GM21381 (cell line): ENCODE measurements around the gene TEKT5.
"Not testable (repeated sequence)": the region's sequence is repeated elsewhere in the genome, so short reads cannot be mapped to it uniquely, and the experiment has no call there.

Experiments used
- ATAC-seq: cut with Tn5 transposase; IDR thresholded peaks from one replicate; pipeline ENCODE4 v1.9.1; 2021; ENCODE audit warnings: mild to moderate bottlenecking, moderate library complexity; ENCODE audit not compliant: unreplicated experiment

TEKT5 gene

DNA sequence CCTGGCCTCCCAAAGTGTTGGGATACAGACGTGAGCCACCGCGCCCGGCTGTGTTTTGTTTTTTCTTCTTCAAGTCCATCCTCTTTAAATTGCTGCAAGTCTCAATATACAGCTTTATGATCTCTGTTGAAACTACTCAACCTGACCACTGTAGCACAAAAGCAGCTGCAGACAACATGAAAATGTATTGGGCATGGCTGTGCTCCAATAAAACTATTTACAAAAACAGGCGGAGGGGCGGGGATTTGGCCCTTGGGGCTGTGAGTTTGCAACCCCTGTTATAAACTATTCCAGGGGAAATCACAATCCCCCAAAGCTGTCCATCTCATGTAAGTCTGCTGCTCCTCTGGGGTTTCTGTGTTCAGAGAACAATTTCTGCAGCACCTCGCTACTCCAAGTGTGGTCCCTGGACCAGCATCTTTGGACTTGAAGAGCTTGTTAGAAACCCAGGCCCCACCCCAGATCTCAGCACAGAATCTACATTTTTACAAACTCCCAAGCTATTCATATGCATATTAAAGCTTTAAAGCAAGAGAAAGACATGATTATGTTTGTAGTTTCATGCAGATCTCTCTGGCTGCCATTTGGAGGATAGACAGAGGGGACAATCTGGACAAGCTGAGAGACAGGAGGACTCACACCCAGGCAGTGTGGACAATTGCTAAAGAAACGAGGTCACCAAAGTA is 33.6 kb downstream of the TEKT5 start:
- no peak for ATAC-seq

DNA sequence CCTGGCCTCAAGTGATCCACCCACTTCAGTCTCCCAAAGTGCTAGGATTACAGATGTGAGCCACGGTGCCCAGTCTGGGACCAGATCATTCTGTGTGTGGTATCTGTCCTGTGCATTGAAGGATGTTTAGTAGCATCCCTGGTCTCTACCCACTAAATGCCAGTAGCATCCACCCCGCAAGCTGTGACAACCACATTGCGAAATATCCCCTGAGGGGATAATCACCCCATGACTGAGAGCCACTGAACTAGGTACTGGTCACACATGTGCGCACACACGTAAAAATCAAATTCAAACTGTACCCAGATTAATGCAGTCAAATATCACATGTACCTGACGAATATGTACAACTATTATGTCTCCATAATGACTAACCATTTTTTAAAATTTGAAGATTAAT is 35.8 kb downstream of the TEKT5 start:
- no peak for ATAC-seq

- ATAC-seq: no peak
Observed at GRCh38 chr16:10657925-10658324, 36.8 kb downstream of the TEKT5 start.

- no peak for ATAC-seq
Observed at GRCh38 chr16:10656618-10657017, 38.1 kb downstream of the TEKT5 start.

DNA sequence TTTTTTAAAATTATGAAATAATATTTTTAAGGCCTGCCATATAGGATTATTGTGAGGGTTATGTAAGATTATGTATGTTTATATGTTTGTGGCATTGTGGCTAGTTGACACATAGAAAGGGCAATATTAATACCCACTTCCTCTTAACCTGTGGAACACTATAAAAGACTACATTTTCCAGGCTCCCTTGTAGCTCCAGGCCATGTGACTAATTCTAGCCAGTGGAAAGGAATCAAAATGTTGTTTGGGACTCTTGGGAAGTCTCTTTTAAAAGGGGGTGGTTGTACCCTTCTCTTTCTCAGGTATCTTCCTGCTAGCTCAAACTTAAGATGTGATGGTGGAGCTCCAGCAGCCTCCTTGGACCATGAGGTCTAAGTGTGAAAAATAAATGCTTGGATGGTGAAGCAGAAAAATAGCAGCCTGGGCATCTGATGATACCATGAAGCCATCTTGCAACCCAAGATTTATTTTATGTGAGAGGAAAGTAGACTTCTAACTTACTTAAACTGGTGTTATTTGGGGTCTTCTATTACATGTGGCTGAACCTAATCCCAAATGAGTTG is 39.2 kb downstream of the TEKT5 start:
- no peak for ATAC-seq

- ATAC-seq: no peak
Observed at GRCh38 chr16:10654592-10655414, 39.9 kb downstream of the TEKT5 start.

DNA sequence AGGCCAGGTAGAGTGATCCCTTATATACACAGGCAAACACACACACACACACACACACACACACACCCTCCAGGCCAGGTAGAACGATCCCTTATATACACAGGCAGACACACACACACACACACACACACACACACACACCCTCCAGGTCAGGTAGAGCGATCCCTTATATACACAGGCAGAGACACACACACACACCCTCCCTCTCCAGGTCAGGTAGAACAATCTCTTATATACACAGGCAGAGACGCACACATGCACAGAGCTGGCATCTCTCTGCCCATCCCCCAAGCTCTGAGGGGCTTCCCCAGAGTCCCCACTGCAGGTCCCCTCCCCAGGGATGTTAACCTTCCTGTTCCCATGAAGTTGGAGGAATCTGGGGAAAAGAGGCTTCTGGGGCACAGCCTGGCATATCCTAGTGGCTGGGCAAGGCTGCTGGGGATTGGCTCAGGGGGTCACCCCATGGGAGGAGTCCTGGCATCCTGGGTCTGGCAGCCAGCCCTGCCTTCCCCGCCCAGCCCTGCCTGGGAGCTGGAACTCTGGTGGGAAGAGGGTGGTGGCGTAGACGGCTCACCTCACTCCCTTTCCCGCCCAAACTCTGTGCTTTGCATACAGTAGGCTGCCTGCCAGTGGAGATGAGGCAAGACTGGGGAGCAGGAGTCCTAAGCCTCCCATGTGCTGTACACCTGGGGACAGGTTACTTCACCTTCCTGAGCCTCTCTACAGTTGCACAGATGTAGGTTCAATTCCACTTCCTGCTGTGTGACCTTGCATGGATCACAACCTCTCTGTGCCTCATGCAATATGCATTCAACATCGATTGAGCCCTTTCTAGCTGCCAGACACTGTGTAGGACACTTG is 41.8 kb downstream of the TEKT5 start:
- ATAC-seq: no peak

DNA sequence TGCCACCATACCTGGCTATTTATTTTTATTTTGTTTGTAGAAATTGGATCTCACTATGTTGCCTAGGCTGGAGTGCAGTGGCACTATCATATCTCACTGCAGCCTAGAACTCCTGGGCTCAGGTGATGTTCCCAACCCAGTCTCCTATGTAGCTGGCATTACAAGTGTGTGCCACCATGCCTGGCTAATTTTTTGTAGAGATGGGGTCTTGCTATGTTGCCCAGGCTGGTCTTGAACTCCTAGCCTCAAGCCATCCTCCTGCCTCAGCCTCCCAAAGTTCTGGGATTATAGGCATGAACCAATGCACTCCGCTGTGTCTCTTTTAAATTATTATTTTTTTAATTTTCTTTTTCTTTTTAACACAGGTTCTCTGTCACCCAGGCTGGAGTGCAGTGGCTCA is 45.6 kb downstream of the TEKT5 start:
- not testable (repeated sequence) for ATAC-seq

DNA sequence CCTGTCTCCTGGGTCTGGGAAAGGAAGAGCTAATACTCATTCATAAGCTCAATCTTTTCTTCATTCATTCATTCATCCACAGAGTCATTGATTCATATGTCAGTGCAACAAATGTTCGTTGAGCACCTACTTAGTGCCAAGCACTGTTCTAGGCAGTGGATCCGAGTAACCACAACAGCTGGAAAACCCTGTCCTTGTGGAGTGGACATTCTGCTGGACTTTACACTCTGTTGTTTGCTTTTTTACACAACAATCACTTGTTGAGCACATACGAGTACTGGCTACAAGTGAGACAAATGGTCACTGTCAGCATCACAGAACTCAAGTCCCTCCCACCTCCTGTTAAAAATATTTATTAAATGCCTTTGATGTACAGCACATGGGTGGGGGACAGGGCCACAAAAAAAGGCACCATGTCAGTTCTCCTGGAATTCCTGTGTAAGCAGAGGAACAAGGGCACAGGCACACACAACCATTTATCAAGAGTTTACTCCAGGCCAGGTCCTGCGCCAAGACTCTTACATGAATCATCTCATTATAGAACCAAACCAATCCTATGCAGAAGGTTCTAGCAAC is 46.9 kb downstream of the TEKT5 start:
- ATAC-seq: no peak

GRCh38 chr16:10647264-10647720 is 47.4 kb downstream of the TEKT5 start:
- ATAC-seq: no peak

GRCh38 chr16:10646581-10647263 is 48.0 kb downstream of the TEKT5 start:
- no peak for ATAC-seq

GRCh38 chr16:10646228-10646580 is 48.5 kb downstream of the TEKT5 start:
- ATAC-seq: no peak

- ATAC-seq: no peak
Observed at GRCh38 chr16:10644092-10644491, 50.6 kb downstream of the TEKT5 start.

DNA sequence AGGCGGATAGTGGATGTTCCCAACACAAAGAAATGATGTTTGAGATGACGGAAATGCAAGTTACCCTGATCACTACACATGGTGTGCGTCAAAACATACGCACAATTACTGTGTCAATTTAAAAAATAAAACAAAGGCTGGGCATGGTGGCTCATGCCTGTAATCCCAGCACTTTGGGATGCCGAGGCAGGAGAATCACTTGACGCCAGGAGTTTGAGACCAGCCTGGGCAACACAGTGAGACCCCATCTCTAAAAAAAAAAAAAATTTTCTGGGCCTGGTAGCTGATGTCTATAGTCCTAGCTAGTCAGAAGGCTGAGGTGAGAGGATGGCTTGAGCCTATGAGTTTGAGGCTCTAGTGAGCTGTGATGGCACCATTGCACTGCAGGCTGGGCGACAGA is 51.8 kb downstream of the TEKT5 start:
- no peak for ATAC-seq

GRCh38 chr16:10641953-10642949 is 52.5 kb downstream of the TEKT5 start:
- no peak for ATAC-seq

DNA sequence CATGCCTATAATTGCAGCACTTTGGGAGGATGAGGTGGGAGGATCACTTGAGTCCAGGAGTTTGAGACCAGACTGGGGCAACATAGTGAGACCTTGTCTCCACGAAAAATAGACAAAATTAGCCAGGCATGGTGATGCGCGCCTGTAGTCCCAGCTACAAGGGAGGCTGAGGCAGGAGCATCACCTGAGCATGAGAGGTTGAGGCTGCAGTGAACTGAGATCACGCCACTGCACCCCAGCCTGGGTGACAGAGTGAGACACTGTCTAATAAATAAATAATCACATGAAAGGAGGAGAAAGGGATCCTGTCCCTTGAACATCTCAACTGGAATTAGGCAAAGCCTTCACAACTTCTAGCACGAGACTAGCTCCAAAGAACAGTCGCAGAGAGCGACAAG is 53.2 kb downstream of the TEKT5 start:
- ATAC-seq: no peak

- no peak for ATAC-seq
Observed at GRCh38 chr16:10640934-10641333, 53.8 kb downstream of the TEKT5 start.

DNA sequence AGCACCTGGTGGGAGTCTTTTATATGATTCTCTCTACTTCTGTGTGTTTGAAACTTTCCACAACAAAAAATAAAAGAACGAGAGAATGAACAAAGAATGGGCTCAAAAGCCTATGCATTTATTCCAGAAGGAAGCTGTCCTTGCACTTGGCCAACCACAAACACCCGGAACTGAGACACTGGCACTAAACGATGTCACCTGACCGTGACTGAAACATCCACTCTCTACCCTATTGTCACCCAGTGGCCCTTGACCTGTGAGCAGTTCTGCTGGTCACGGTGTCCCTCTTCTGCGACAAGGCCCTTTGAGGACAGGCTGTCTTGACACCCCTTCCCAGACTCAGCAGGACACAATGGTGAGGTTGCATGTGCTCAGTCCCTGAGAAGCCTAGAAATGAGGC is 56.6 kb downstream of the TEKT5 start:
- no peak for ATAC-seq
